GM12878 (cell line): ENCODE data around the gene FASTK. TPM values are rescaled to one million over a fixed set of nuclear protein-coding genes. Genes with fewer than 3 reads are reported as not detected.

Experiments
- ATAC-seq: fragments of 200-7000 bp; cut with Tn5 transposase; 3 replicates; pipeline ENCODE4 v1.9.1; 2020; ENCODE audit warnings: mild to moderate bottlenecking, moderate library complexity
- BruUV-seq: library from RNA; stranded (reverse); fragments of 400-500 nt; replicated peaks from 2 replicates; lab custom pipeline; 2021; lab: Mats Ljungman, UMichigan
- CTCF ChIA-PET: fragments of 300-600 bp; sonication (Branson Sonifier 250); formaldehyde crosslinking; extraction: SDS; loops from one replicate; lab custom pipeline; 2021; ENCODE audit warnings: inconsistent platforms; lab: Yijun Ruan, JAX
- POLR2A ChIA-PET: fragments of 350-600 bp; formaldehyde crosslinking; extraction: SDS; loops from one replicate; lab custom pipeline; 2021; ENCODE audit warnings: inconsistent platforms; lab: Charles Lee
- RAD21 ChIA-PET: fragments of 300-600 bp; sonication (Branson Sonifier 250); formaldehyde crosslinking; loops from one replicate; lab custom pipeline; 2023; ENCODE audit warnings: antibody characterized with exemption; ENCODE audit not compliant: unreplicated experiment; lab: Charles Lee
- SMC1A ChIA-PET: fragments of 300-600 bp; sonication (Branson Sonifier 250); formaldehyde crosslinking; loops from one replicate; lab custom pipeline; 2023; ENCODE audit not compliant: unreplicated experiment, uncharacterized antibody; lab: Charles Lee
- DNase-seq: peaks from one replicate; pipeline ENCODE4 v3.0.0-alpha.2; 2011; ENCODE audit warnings: low read depth, low spot score
- FAIRE-seq: peaks from 3 replicates; lab custom pipeline; 2011; peaks lifted over from hg19 to GRCh38; lab: Jason Lieb, UNC
- H2AFZ ChIP-seq: 2 replicates; pipeline ENCODE4 v1.6.0; 2011; ENCODE audit warnings: low read depth, low read length, control low read depth; ENCODE audit not compliant: control insufficient read depth
- H3K27ac ChIP-seq: 2 replicates; pipeline ENCODE4 v1.5.1; 2011; ENCODE audit warnings: control low read depth; ENCODE audit not compliant: control insufficient read depth, insufficient read depth
- H3K27me3 ChIP-seq, 2 experiments: replicated peaks in 1 of 2; 2 replicates each; pipeline versions ENCODE4 v1.6.0 to v1.6.1; 2011; ENCODE audit warnings: low read length in 1 of 2; ENCODE audit not compliant: control insufficient read depth in 2 of 2, insufficient read depth in 2 of 2
- H3K36me3 ChIP-seq, 2 experiments: 2 replicates each; pipeline ENCODE4 v1.5.1; 2011; ENCODE audit warnings: low read length in 1 of 2; ENCODE audit not compliant: control insufficient read depth in 2 of 2, insufficient read depth in 2 of 2
- H3K4me1 ChIP-seq: 2 replicates; pipeline ENCODE4 v1.6.1; 2011; ENCODE audit warnings: mild to moderate bottlenecking, low read length, moderate library complexity, mixed read lengths; ENCODE audit not compliant: control insufficient read depth, insufficient read depth
- H3K4me2 ChIP-seq: 2 replicates; pipeline ENCODE4 v1.6.0; 2011; ENCODE audit warnings: control low read depth; ENCODE audit not compliant: control insufficient read depth, insufficient read depth
- H3K4me3 ChIP-seq: fragments of 200-600 bp; sonication (generic); 2 replicates; pipeline ENCODE4 v1.5.1; 2016
- H3K79me2 ChIP-seq: 2 replicates; pipeline ENCODE4 v1.6.0; 2011; ENCODE audit warnings: low read length; ENCODE audit not compliant: control insufficient read depth, insufficient read depth
- H3K9ac ChIP-seq: 2 replicates; pipeline ENCODE4 v1.8.0; 2011; ENCODE audit warnings: low read length, control low read depth, mixed read lengths; ENCODE audit not compliant: control insufficient read depth, insufficient read depth
- H3K9me3 ChIP-seq: replicated peaks from 3 replicates; pipeline ENCODE4 v1.5.1; 2011; ENCODE audit warnings: mild to moderate bottlenecking, low read length; ENCODE audit not compliant: control insufficient read depth, insufficient read depth
- H4K20me1 ChIP-seq: 2 replicates; pipeline ENCODE4 v1.6.0; 2011; ENCODE audit not compliant: control insufficient read depth, insufficient read depth
- BHLHE40 ChIP-seq, 2 experiments: fragments of 450-650 bp in 1 of 2; IDR thresholded peaks; 2 replicates each; pipeline ENCODE4 v1.6.1; 2011 to 2017; ENCODE audit warnings: low read depth in 2 of 2, borderline replicate concordance in 1 of 2, improper control_type of control experiment in 1 of 2, low read length in 1 of 2, mild to moderate bottlenecking in 1 of 2
- CEBPB ChIP-seq, 2 experiments: fragments of 150-350 bp in 1 of 2; IDR thresholded peaks; 2 replicates each; pipeline ENCODE4 v1.6.1; 2012 to 2014; ENCODE audit warnings: low read depth in 2 of 2, low read length in 2 of 2, borderline replicate concordance in 1 of 2, inconsistent platforms in 1 of 2
- CREB1 ChIP-seq: IDR thresholded peaks from 2 replicates; pipeline ENCODE4 v1.6.1; 2012; ENCODE audit warnings: low read depth, mild to moderate bottlenecking, inconsistent platforms
- EP300 ChIP-seq, 2 experiments: fragments of 150-350 bp in 1 of 2; IDR thresholded peaks; 2 replicates each; pipeline ENCODE4 v1.6.1; 2011 to 2012; ENCODE audit warnings: low read depth in 2 of 2, low read length in 2 of 2, borderline replicate concordance in 1 of 2, improper control_type of control experiment in 1 of 2, inconsistent platforms in 1 of 2; ENCODE audit not compliant: control insufficient read depth in 1 of 2
- FOXM1 ChIP-seq: IDR thresholded peaks from 2 replicates; pipeline ENCODE4 v1.6.1; 2012; ENCODE audit warnings: low read depth, mild to moderate bottlenecking, inconsistent platforms, low read length, moderate library complexity
- HCFC1 ChIP-seq: fragments of 150-350 bp; IDR thresholded peaks from 2 replicates; pipeline ENCODE4 v1.6.1; 2014; ENCODE audit warnings: low read length
- MEF2B ChIP-seq: fragments of 450-650 bp; IDR thresholded peaks from 2 replicates; pipeline ENCODE4 v1.6.1; 2018; ENCODE audit warnings: mild to moderate bottlenecking, moderate library complexity; ENCODE audit not compliant: partially characterized antibody, poor library complexity, severe bottlenecking
- MLLT1 ChIP-seq: fragments of 450-650 bp; IDR thresholded peaks from 2 replicates; pipeline ENCODE4 v1.6.1; 2016; ENCODE audit warnings: mild to moderate bottlenecking
- MYB ChIP-seq: fragments of 150-350 bp; IDR thresholded peaks from 2 replicates; pipeline ENCODE4 v1.6.1; 2014; ENCODE audit warnings: mild to moderate bottlenecking, low read depth, low read length, borderline replicate concordance
- RB1 ChIP-seq: fragments of 450-650 bp; formaldehyde crosslinking; IDR thresholded peaks from 2 replicates; pipeline ENCODE4 v1.6.1; 2017; ENCODE audit warnings: mild to moderate bottlenecking, borderline replicate concordance
- SP1 ChIP-seq: IDR thresholded peaks from one replicate; pipeline ENCODE4 v1.6.1; 2011; ENCODE audit warnings: low read depth, low read length
- SREBF2 ChIP-seq: IDR thresholded peaks from 2 replicates; pipeline ENCODE4 v1.6.1; 2012; ENCODE audit warnings: mild to moderate bottlenecking, low read length
- USF1 ChIP-seq: IDR thresholded peaks from 2 replicates; pipeline ENCODE4 v1.6.1; 2011; ENCODE audit warnings: borderline replicate concordance, low read depth, mild to moderate bottlenecking, moderate library complexity, mixed read lengths, low read length; ENCODE audit not compliant: insufficient read depth; ENCODE audit errors: extremely low read length
- ZBED1 ChIP-seq: IDR thresholded peaks from 2 replicates; pipeline ENCODE4 v1.6.1; 2016; ENCODE audit warnings: borderline replicate concordance
- ZNF24 ChIP-seq: fragments of 450-650 bp; IDR thresholded peaks from 2 replicates; pipeline ENCODE4 v1.6.1; 2017; ENCODE audit warnings: antibody characterized with exemption, mild to moderate bottlenecking
- ZNF687 ChIP-seq: fragments of 450-650 bp; IDR thresholded peaks from 2 replicates; pipeline ENCODE4 v1.6.1; 2017; ENCODE audit warnings: mild to moderate bottlenecking, moderate library complexity
- WGBS: methylation state at CpG from one replicate; pipeline ENCODE4 v1.1.6; 2016; ENCODE audit warnings: low lambda C conversion rate; ENCODE audit not compliant: insufficient replicate concordance, insufficient coverage; ENCODE audit errors: missing lambda C conversion rate; 5-methylcytosine and 5-hydroxymethylcytosine counted together
- in situ Hi-C: fragments of 300-500 bp; cut with MboI; formaldehyde crosslinking; loops from 9 replicates; pipeline ENCODE4 v1.14.3; 2018; ENCODE audit warnings: mixed read lengths
- intact Hi-C: fragments of 100-400 bp; cut with micrococcal nuclease; formaldehyde crosslinking; loops from one replicate; pipeline ENCODE4 v1.14.2; 2022; ENCODE audit not compliant: unreplicated experiment
- polyA plus RNA-seq, 11 experiments: library from polyadenylated mRNA; depleted of rRNA in 4 of 11; unstranded in 6 of 11; stranded (reverse) in 5 of 11; fragments of >200 nt; fragmentation: Nextera tagmentation in 4 of 11; fragmentation: Illumina TruSeq in 1 of 11; extraction: Ambion mirVana in 4 of 11; extraction: Trizol in 1 of 11; gene quantifications; 1 replicate in 1 of 11; 2 replicates in 10 of 11; pipeline versions ENCODE4 v1.2.1 to v1.2.3, GENCODE V29; 2011 to 2016; ENCODE audit warnings: inconsistent platforms in 2 of 11, missing spikeins in 2 of 11, low read depth in 1 of 11
- total RNA-seq, 4 experiments: library from RNA; depleted of rRNA in 3 of 4; stranded (reverse); fragments of >200 nt in 3 of 4; fragmentation: Illumina TruSeq in 1 of 4; extraction: Trizol in 1 of 4; gene quantifications; 2 replicates each; pipeline versions ENCODE4 v1.2.1 to v1.2.3, GENCODE V29; 2013 to 2021

The FASTK gene
- total and polyA plus RNA-seq, 10 of the 15 experiments (the other 5 are each of a cell fraction or from before 2014, with no cell fraction given): 0.19 to 102 (median 54.5) TPM

- no peak for ATAC-seq
- Histone ChIP-seq H2AFZ (no peak overlapping the region), H3K36me3 (peaks cover 8 to 18% of the 10 kb centered on the region in 2 experiments; a peak in 3 of 4 replicates), H3K4me3 (no peak overlapping the region), H3K4me1 (no peaks in the 10 kb centered on the region), H3K9me3 (no peaks in the 10 kb centered on the region), H3K79me2 (no peaks in the 10 kb centered on the region), H3K27me3 (no peaks in the 10 kb centered on the region), H3K9ac (no peak overlapping the region), H4K20me1 (no peaks in the 10 kb centered on the region), H3K4me2 (no peak overlapping the region), H3K27ac (no peak overlapping the region)
- WGBS: 91% methylated on average over 21 of the region's 22 CpGs
- ChIA-PET RAD21 (no interaction called here), POLR2A (no interaction called here), SMC1A (no interaction called here), CTCF (interaction anchor here (3.5 kb wide), 1 partner anchor 119 kb away, joined by 41 read pairs; no protein-coding TSS in a partner anchor)
- no peak for FAIRE-seq
- in situ Hi-C loops (no loop called here), intact Hi-C loops (no loop called here)
- BruUV-seq: no TSS peak
- DNase-seq: no peak
- TF ChIP-seq HCFC1: no peak
- TF ChIP-seq USF1: no peak
- no peak for TF ChIP-seq MEF2B
- TF ChIP-seq RB1: no peak
- TF ChIP-seq CEBPB (IDR thresholded peaks at IDR 0.05; ENCODE audit: borderline replicate concordance in 1 of 2, low read depth in 2 of 2, low read length in 2 of 2): no peak
- no peak for TF ChIP-seq MYB
- no peak for TF ChIP-seq ZNF687
- no peak for TF ChIP-seq ZBED1
- no peak for TF ChIP-seq BHLHE40 (IDR thresholded peaks at IDR 0.05; ENCODE audit: borderline replicate concordance in 1 of 2, low read depth in 2 of 2, low read length in 1 of 2)
- no peak for TF ChIP-seq CREB1
- no peak for TF ChIP-seq FOXM1
- no peak for TF ChIP-seq ZNF24
- no peak for TF ChIP-seq SP1
- TF ChIP-seq SREBF2: no peak
- TF ChIP-seq MLLT1: no peak
- TF ChIP-seq EP300 (IDR thresholded peaks at IDR 0.05; ENCODE audit: borderline replicate concordance in 1 of 2, control insufficient read depth in 1 of 2, low read depth in 2 of 2, low read length in 2 of 2): no peak
These were observed 44.8 kb upstream of the FASTK start for GRCh38 chr7:151125470-151125845.
